Measurements from ENCODE around the gene KLHL29.

- TF ChIP-seq EZH2 (IDR thresholded peaks at IDR 0.05; ENCODE audit: borderline replicate concordance, control insufficient read depth, low read depth, low read length) (no peak), CREM (IDR thresholded peaks at IDR 0.05; ENCODE audit: low read depth) (no peak), SRF (IDR thresholded peaks at IDR 0.05; ENCODE audit: low read depth in 2 of 2, low read length in 2 of 2) (no peak), ATF2 (IDR thresholded peaks at IDR 0.05; ENCODE audit: low read length) (no peak)
These were observed 224.3 kb downstream of the KLHL29 start for GRCh38 chr2:23609254-23609653.
